ENCODE data around the gene SGTA. TPM values are rescaled to one million over a fixed set of nuclear protein-coding genes. Genes with fewer than 3 reads are reported as not detected.
A peak's percentile ranks its signal among the peaks of the same experiment; 100 is the strongest.

SGTA gene
- polyA plus RNA-seq, 3 donors: 21.6 to 35.4 (median 22.0) TPM

GRCh38 chr19:2720777-2721569, 62.1 kb downstream of the SGTA start, which contains the start of gene DIRAS1:
Gene DIRAS1, minus strand, starts transcription at chr19:2721372. Its CDS starts 3,566 bp downstream, at chr19:2717806.
- H3K27me3 ChIP-seq (ENCODE audit: control insufficient read depth in 2 of 2, insufficient read depth in 2 of 2, low read length in 2 of 2): peaks cover 12 to 32% of the 10 kb centered on the region in 2 donors
- no peaks in the 10 kb centered on the region for H4K20me1 ChIP-seq (ENCODE audit: insufficient read depth, low read length)
- no peaks in the 10 kb centered on the region for H3K79me2 ChIP-seq (ENCODE audit: insufficient read depth, low read length)
- Mint-ChIP-seq H3K9me3 (peaks cover 0 to 7% (median 6%) of the 10 kb centered on the region in 7 donors), H3K4me3 (peak within 1 kb of the TSS; percentile 55 to 81), H3K27ac (no peak within 1 kb of the TSS), H3K4me1 (peaks cover 7% of the 10 kb centered on the region), H3K27me3 (ENCODE audit: low read depth in 3 of 3) (peaks cover 25 to 66% (median 43%) of the 10 kb centered on the region in 3 donors), H3K36me3 (no peaks in the 10 kb centered on the region)
- no peak for DNase-seq
- H3K4me2 ChIP-seq (replicated peaks; ENCODE audit: extremely low read depth, low read length, poor library complexity, severe bottlenecking): peak within 1 kb of the TSS; percentile 43
- whole genome bisulfite sequencing (ENCODE audit: insufficient coverage): under 1% methylated on average over 63 of the region's 100 CpGs
- intact Hi-C loops (cut with micrococcal nuclease): no loop called here
- no peak within 1 kb of the TSS for H3K4me3 ChIP-seq (replicated peaks in 1 of 3; ENCODE audit: low read depth in 2 of 3, low read length in 3 of 3)
- H3K36me3 ChIP-seq (replicated peaks in 1 of 2; ENCODE audit: control insufficient read depth in 1 of 2, insufficient read depth in 2 of 2, low read length in 2 of 2): no peaks in the 10 kb centered on the region
- no peak for TF ChIP-seq CTCF (IDR thresholded peaks at IDR 0.05)
- H3K9ac ChIP-seq (ENCODE audit: insufficient read depth, low read length, poor library complexity, severe bottlenecking): no peak within 1 kb of the TSS
- peaks cover 9 to 10% of the 10 kb centered on the region in 2 donors for H3K4me1 ChIP-seq (ENCODE audit: control insufficient read depth in 1 of 2, insufficient read depth in 2 of 2, low read length in 2 of 2)
- H2AFZ ChIP-seq (ENCODE audit: insufficient read depth, low read depth, low read length, poor library complexity, severe bottlenecking): no peak within 1 kb of the TSS
- peaks cover 2 to 9% of the 10 kb centered on the region in 2 donors for H3K9me3 ChIP-seq (replicated peaks in 1 of 2; ENCODE audit: control insufficient read depth in 1 of 2, insufficient read depth in 1 of 2, low read length in 2 of 2)
- no peak within 1 kb of the TSS for H3K27ac ChIP-seq (ENCODE audit: low read depth in 1 of 2, low read length in 2 of 2)

GRCh38 chr19:2719920-2720776, 62.9 kb downstream of the SGTA start:
- no peak for DNase-seq
- peaks cover 24 to 62% (median 36%) of the 10 kb centered on the region in 3 donors for H3K27me3 Mint-ChIP-seq (ENCODE audit: low read depth in 3 of 3)
- Histone ChIP-seq H3K4me2 (replicated peaks; ENCODE audit: extremely low read depth, low read length, poor library complexity, severe bottlenecking) (peak overlapping the region; percentile 19), H3K27ac (ENCODE audit: low read depth in 1 of 2, low read length in 2 of 2) (no peak overlapping the region), H3K9me3 (replicated peaks in 1 of 2; ENCODE audit: control insufficient read depth in 1 of 2, insufficient read depth in 1 of 2, low read length in 2 of 2) (peaks cover 9 to 17% of the 10 kb centered on the region in 2 donors), H3K79me2 (ENCODE audit: insufficient read depth, low read length) (no peaks in the 10 kb centered on the region), H4K20me1 (ENCODE audit: insufficient read depth, low read length) (no peaks in the 10 kb centered on the region), H3K9ac (ENCODE audit: insufficient read depth, low read length, poor library complexity, severe bottlenecking) (no peak overlapping the region), H3K36me3 (replicated peaks in 1 of 2; ENCODE audit: control insufficient read depth in 1 of 2, insufficient read depth in 2 of 2, low read length in 2 of 2) (no peaks in the 10 kb centered on the region), H3K27me3 (ENCODE audit: control insufficient read depth in 2 of 2, insufficient read depth in 2 of 2, low read length in 2 of 2) (peaks cover 12 to 32% of the 10 kb centered on the region in 2 donors), H3K4me1 (ENCODE audit: control insufficient read depth in 1 of 2, insufficient read depth in 2 of 2, low read length in 2 of 2) (peaks cover 9 to 10% of the 10 kb centered on the region in 2 donors), H3K4me3 (replicated peaks in 1 of 3; ENCODE audit: low read depth in 2 of 3, low read length in 3 of 3) (no peak overlapping the region), H2AFZ (ENCODE audit: insufficient read depth, low read depth, low read length, poor library complexity, severe bottlenecking) (no peak overlapping the region)
- no peak for TF ChIP-seq CTCF (IDR thresholded peaks at IDR 0.05)
- peaks cover 7% of the 10 kb centered on the region for H3K4me1 Mint-ChIP-seq
- no peak overlapping the region for H3K27ac Mint-ChIP-seq
- intact Hi-C loops (cut with micrococcal nuclease): no loop called here
- peaks cover 6 to 16% (median 14%) of the 10 kb centered on the region in 7 donors for H3K9me3 Mint-ChIP-seq
- WGBS (ENCODE audit: insufficient coverage): 7% methylated on average over 27 of the region's 37 CpGs
- no peaks in the 10 kb centered on the region for H3K36me3 Mint-ChIP-seq
- H3K4me3 Mint-ChIP-seq: peak overlapping the region in 1 of 2 donors; percentile 54
